HepG2 (cell line): ENCODE data around the gene PTPRCAP. TPM values are rescaled to one million over a fixed set of nuclear protein-coding genes. Genes with fewer than 3 reads are reported as not detected.

Source experiments
- BCL6 ChIP-seq: IDR thresholded peaks from 2 replicates; pipeline ENCODE4 v1.6.1; 2016; ENCODE audit warnings: missing genetic modification reagents, missing compliant biosample characterization
- BRD4 ChIP-seq: sonication (generic); formaldehyde crosslinking; IDR thresholded peaks from 2 replicates; pipeline ENCODE4 v1.4.0; 2020; ENCODE audit warnings: missing genetic modification reagents
- KDM1A ChIP-seq: IDR thresholded peaks from 2 replicates; pipeline ENCODE4 v1.6.1; 2016; ENCODE audit warnings: missing compliant biosample characterization
- MTA3 ChIP-seq: sonication (generic); formaldehyde crosslinking; IDR thresholded peaks from 2 replicates; pipeline ENCODE4 v1.4.0; 2020; ENCODE audit warnings: missing genetic modification reagents
- NCOA1 ChIP-seq: sonication (generic); formaldehyde crosslinking; IDR thresholded peaks from 2 replicates; pipeline ENCODE4 v1.9.0; 2021; ENCODE audit warnings: missing genetic modification reagents
- SMAD3 ChIP-seq: sonication (generic); formaldehyde crosslinking; IDR thresholded peaks from 2 replicates; pipeline ENCODE4 v1.4.0; 2020; ENCODE audit warnings: missing genetic modification reagents
- TRIM24 ChIP-seq: sonication (generic); formaldehyde crosslinking; IDR thresholded peaks from 2 replicates; pipeline ENCODE4 v1.8.0; 2022; ENCODE audit warnings: mild to moderate bottlenecking, missing genetic modification reagents
- ZNF136 ChIP-seq: sonication (generic); formaldehyde crosslinking; IDR thresholded peaks from 2 replicates; pipeline ENCODE4 v1.8.1; 2022; ENCODE audit warnings: low read depth, mild to moderate bottlenecking, moderate library complexity, missing genetic modification reagents
- ZNF282 ChIP-seq: fragments of 450-650 bp; IDR thresholded peaks from 2 replicates; pipeline ENCODE4 v1.6.1; 2018; ENCODE audit not compliant: partially characterized antibody
- ZNF3 ChIP-seq: IDR thresholded peaks from 2 replicates; pipeline ENCODE4 v1.7.0; 2017; ENCODE audit warnings: inconsistent platforms
- ZNF879 ChIP-seq: sonication (generic); formaldehyde crosslinking; IDR thresholded peaks from 2 replicates; pipeline ENCODE4 v1.8.1; 2023; ENCODE audit warnings: missing genetic modification reagents
- polyA plus RNA-seq, 8 experiments: library from polyadenylated mRNA; depleted of rRNA in 3 of 8; stranded (reverse) in 7 of 8; unstranded in 1 of 8; fragments of >200 nt; fragmentation: Illumina TruSeq in 4 of 8; extraction: Trizol in 4 of 8; gene quantifications; 2 replicates each; pipeline versions ENCODE4 v1.2.1 to v1.2.3, GENCODE V29; 2011 to 2016; ENCODE audit warnings: low read depth in 4 of 8, missing spikeins in 1 of 8, mixed read lengths in 1 of 8; ENCODE audit not compliant: insufficient read depth in 1 of 8
- total RNA-seq, 5 experiments: library from RNA; depleted of rRNA; stranded (reverse); fragments of >200 nt; fragmentation: Illumina TruSeq; extraction: Trizol; gene quantifications; 2 replicates each; pipeline ENCODE4 v1.2.3, GENCODE V29; 2016; ENCODE audit warnings: low read depth in 1 of 5
- TF ChIP-seq, protein P1 (sequence below): sonication (generic); formaldehyde crosslinking; IDR thresholded peaks from 2 replicates; pipeline ENCODE4 v1.8.0; 2022; ENCODE audit warnings: missing genetic modification reagents, mild to moderate bottlenecking, inconsistent platforms, borderline replicate concordance
- TF ChIP-seq, protein P2 (sequence below): sonication (generic); formaldehyde crosslinking; IDR thresholded peaks from 2 replicates; pipeline ENCODE4 v1.5.1; 2020; ENCODE audit warnings: missing genetic modification reagents, mild to moderate bottlenecking, borderline replicate concordance
- TF ChIP-seq, protein P3 (sequence below): sonication (generic); formaldehyde crosslinking; IDR thresholded peaks from 2 replicates; pipeline ENCODE4 v1.4.0; 2020; ENCODE audit warnings: missing genetic modification reagents

PTPRCAP gene
- total and polyA plus RNA-seq, 2 of the 13 experiments (the other 11 are each of a cell fraction or from before 2014, with no cell fraction given): 0.60 to 0.70 TPM

DNA sequence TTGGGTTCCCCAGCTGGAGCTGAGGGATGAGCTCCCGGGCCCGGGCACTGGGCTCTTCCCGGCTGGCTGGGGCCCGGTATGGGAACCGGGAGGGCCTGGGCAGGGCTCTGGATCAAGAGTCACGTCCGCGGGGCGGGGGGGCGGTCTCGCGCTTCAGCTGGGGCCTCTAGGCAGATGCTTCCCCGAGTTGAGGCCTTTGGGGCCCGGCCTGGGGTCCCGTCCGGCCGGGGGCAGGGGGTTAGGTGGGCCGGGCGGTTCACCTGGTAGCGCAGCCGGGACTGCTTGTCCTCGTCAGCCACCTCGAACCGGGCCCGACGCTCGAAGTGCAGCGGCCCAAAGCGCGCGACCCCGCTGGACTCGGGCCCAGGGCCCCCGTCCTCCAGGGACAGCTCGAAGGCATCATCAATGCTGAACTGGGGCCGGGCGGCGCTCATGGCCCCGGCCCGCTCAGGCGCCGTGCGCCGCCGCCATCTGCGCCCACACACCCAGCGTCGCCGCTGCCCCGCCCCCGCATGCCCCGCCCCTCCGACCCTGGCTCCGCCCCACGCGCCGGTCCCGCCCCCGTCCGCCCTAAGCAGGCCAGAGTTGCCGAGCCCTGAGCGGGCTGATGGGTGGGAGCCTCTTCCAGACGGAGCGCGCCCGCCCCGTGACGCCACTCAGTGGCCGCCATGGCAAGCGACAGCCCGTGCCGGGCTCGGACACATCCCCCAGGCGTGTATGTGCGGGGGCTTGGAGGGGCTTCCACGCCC, 31.5 kb upstream of the PTPRCAP start, which contains the start of gene TMEM134 (continued):
- TF ChIP-seq, protein P1, sequence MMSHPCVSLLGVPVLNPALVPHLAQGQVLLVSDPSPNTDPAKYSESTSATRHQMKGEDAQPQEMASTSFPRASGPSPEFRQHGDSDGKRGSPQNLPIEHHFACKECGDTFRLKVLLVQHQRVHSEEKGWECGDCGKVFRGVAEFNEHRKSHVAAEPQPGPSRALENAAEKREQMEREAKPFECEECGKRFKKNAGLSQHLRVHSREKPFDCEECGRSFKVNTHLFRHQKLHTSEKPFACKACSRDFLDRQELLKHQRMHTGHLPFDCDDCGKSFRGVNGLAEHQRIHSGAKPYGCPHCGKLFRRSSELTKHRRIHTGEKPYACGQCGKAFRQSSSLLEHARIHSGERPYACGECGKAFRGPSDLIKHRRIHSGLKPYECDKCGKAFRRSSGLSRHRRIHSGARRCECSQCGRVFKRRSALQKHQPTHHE: no peak
- no peak for TF ChIP-seq ZNF3 (CRISPR knock-in tag)
- TF ChIP-seq KDM1A (CRISPR knock-in tag): no peak
- TF ChIP-seq, protein P2, sequence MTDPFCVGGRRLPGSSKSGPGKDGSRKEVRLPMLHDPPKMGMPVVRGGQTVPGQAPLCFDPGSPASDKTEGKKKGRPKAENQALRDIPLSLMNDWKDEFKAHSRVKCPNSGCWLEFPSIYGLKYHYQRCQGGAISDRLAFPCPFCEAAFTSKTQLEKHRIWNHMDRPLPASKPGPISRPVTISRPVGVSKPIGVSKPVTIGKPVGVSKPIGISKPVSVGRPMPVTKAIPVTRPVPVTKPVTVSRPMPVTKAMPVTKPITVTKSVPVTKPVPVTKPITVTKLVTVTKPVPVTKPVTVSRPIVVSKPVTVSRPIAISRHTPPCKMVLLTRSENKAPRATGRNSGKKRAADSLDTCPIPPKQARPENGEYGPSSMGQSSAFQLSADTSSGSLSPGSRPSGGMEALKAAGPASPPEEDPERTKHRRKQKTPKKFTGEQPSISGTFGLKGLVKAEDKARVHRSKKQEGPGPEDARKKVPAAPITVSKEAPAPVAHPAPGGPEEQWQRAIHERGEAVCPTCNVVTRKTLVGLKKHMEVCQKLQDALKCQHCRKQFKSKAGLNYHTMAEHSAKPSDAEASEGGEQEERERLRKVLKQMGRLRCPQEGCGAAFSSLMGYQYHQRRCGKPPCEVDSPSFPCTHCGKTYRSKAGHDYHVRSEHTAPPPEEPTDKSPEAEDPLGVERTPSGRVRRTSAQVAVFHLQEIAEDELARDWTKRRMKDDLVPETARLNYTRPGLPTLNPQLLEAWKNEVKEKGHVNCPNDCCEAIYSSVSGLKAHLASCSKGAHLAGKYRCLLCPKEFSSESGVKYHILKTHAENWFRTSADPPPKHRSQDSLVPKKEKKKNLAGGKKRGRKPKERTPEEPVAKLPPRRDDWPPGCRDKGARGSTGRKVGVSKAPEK: no peak
- peak; percentile 61; the same call in 1 of the 2 replicates for TF ChIP-seq BCL6 (CRISPR knock-in tag)
- no peak for TF ChIP-seq MTA3
- TF ChIP-seq NCOA1 (CRISPR knock-in tag): no peak; the same call in 1 of the 2 replicates
- no peak for TF ChIP-seq ZNF136 (CRISPR knock-in tag)
- no peak for TF ChIP-seq TRIM24 (CRISPR knock-in tag)
- TF ChIP-seq, protein P3, sequence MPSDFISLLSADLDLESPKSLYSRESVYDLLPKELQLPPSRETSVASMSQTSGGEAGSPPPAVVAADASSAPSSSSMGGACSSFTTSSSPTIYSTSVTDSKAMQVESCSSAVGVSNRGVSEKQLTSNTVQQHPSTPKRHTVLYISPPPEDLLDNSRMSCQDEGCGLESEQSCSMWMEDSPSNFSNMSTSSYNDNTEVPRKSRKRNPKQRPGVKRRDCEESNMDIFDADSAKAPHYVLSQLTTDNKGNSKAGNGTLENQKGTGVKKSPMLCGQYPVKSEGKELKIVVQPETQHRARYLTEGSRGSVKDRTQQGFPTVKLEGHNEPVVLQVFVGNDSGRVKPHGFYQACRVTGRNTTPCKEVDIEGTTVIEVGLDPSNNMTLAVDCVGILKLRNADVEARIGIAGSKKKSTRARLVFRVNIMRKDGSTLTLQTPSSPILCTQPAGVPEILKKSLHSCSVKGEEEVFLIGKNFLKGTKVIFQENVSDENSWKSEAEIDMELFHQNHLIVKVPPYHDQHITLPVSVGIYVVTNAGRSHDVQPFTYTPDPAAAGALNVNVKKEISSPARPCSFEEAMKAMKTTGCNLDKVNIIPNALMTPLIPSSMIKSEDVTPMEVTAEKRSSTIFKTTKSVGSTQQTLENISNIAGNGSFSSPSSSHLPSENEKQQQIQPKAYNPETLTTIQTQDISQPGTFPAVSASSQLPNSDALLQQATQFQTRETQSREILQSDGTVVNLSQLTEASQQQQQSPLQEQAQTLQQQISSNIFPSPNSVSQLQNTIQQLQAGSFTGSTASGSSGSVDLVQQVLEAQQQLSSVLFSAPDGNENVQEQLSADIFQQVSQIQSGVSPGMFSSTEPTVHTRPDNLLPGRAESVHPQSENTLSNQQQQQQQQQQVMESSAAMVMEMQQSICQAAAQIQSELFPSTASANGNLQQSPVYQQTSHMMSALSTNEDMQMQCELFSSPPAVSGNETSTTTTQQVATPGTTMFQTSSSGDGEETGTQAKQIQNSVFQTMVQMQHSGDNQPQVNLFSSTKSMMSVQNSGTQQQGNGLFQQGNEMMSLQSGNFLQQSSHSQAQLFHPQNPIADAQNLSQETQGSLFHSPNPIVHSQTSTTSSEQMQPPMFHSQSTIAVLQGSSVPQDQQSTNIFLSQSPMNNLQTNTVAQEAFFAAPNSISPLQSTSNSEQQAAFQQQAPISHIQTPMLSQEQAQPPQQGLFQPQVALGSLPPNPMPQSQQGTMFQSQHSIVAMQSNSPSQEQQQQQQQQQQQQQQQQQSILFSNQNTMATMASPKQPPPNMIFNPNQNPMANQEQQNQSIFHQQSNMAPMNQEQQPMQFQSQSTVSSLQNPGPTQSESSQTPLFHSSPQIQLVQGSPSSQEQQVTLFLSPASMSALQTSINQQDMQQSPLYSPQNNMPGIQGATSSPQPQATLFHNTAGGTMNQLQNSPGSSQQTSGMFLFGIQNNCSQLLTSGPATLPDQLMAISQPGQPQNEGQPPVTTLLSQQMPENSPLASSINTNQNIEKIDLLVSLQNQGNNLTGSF: no peak
- TF ChIP-seq ZNF282: no peak
- no peak for TF ChIP-seq SMAD3 (CRISPR knock-in tag)
- TF ChIP-seq ZNF879 (CRISPR knock-in tag): no peak; the same call in 1 of the 2 replicates
- TF ChIP-seq BRD4: 0 out of 2 replicates have a peak, but pooled peaks have one; percentile 63
